Fibroblast of the aortic adventitia (primary cell): ENCODE data around the gene PTGIS. TPM values are rescaled to one million over a fixed set of nuclear protein-coding genes. Genes with fewer than 3 reads are reported as not detected.
A peak's percentile ranks its signal among the peaks of the same experiment; 100 is the strongest.

Experiments
- DNase-seq: peaks from one replicate; pipeline ENCODE4 v3.0.0-alpha.2; 2010; ENCODE audit warnings: low read depth
- H3K4me3 ChIP-seq: 2 replicates; pipeline ENCODE4 v1.5.1; 2011; ENCODE audit warnings: low read depth, mild to moderate bottlenecking, control low read depth, low read length, moderate library complexity
- CTCF ChIP-seq: IDR thresholded peaks from 2 replicates; pipeline ENCODE4 v1.5.1; 2011; ENCODE audit warnings: mild to moderate bottlenecking, low read length, control low read depth, inconsistent platforms; ENCODE audit not compliant: insufficient read depth
- total RNA-seq: library from RNA; depleted of rRNA; stranded (reverse); fragments of >200 nt; gene quantifications from 2 replicates; pipeline ENCODE4 v1.2.3, GENCODE V29; 2012; ENCODE audit warnings: low replicate concordance

The PTGIS gene
- total RNA-seq, 1 donor = 1,011 TPM

GRCh38 chr20:49582413-49583334 is 14.7 kb upstream of the PTGIS start:
- DNase-seq = no peak

GRCh38 chr20:49581482-49581881 is 13.5 kb upstream of the PTGIS start:
- no peak for DNase-seq
- TF ChIP-seq CTCF = no peak
- no peak overlapping the region for H3K4me3 ChIP-seq

More at GRCh38 chr20:49582413-49583334, 14.7 kb upstream of the PTGIS start:
- TF ChIP-seq CTCF = no peak
- no peak overlapping the region for H3K4me3 ChIP-seq

DNA sequence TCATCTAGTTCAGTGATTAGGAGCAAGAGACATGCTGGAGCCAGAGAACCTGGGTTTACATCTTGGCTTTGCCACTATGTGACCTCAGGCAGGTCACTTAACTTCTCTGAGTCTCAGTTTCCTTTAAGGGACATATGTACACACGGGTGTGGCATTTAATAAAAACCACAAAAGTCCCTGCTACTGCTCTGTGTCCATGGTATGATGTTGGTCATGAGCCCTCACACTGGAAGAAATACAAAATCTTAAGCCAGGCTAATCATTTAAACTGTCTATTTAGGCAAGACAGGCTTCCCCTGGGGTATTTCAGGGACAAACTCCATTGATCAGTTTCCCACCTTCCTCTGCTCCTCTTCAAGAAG is 12.9 kb upstream of the PTGIS start:
- TF ChIP-seq CTCF = no peak
- no peak for DNase-seq
- no peak overlapping the region for H3K4me3 ChIP-seq

DNA sequence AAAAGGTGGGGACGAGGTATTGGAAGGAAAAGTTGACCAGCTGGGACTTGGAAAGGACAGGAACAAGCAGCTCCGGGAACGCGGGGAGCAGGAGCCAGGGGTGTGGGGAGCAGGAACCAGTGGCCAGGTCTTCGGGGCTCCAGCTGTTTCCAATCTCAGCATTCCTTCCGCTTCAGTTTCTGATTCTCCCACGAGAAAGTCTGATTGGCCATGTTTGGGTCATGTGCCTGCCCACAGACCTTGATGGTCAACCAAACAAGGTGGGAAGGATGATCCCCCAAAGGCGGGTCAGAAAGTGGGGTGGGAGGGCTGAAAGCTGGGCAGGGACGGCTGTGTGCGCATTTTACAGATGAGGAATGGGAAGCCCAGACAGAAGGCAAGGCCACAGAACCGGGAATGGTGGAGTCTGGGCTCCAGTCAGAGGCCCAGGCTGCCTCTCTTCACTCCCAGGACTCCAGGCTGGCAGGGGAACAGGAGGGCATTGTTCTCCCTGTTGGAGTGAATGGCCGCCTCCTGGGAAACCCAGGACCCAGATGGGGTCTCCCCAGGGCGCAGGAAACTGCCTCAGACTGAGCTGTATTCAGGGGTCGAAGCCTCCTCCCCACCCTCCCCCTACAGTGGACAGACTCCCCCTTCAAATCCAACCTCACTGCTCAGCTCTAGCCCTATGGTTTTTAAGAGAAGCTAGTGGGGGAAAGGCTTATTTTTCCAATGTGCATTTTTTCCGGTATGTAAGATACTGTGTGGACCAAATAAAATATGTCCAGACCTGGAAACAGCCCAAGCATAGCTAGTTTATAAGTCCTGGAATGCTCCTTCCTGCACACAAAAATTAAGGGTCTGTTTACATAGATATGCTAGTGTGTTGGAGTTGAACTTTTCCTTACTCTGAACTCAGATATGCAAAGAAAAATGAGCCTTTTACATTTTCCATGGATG is 12.2 kb upstream of the PTGIS start:
- H3K4me3 ChIP-seq = no peak overlapping the region
- DNase-seq = peak; percentile 98
- no peak for TF ChIP-seq CTCF

- TF ChIP-seq CTCF = no peak
- DNase-seq = no peak
- H3K4me3 ChIP-seq = no peak overlapping the region
These were observed 11.3 kb upstream of the PTGIS start for GRCh38 chr20:49579195-49579594.

GRCh38 chr20:49578436-49578835 is 10.5 kb upstream of the PTGIS start:
- no peak for DNase-seq
- TF ChIP-seq CTCF = no peak
- no peak overlapping the region for H3K4me3 ChIP-seq
